Cortex of kidney (tissue), 1 donor: ENCODE results near the gene ATP2B3.

Experiments
- DNase-seq: peaks from one replicate; lab custom pipeline; 2025; lab: John Stamatoyannopoulos, UW

ATP2B3 gene

DNA sequence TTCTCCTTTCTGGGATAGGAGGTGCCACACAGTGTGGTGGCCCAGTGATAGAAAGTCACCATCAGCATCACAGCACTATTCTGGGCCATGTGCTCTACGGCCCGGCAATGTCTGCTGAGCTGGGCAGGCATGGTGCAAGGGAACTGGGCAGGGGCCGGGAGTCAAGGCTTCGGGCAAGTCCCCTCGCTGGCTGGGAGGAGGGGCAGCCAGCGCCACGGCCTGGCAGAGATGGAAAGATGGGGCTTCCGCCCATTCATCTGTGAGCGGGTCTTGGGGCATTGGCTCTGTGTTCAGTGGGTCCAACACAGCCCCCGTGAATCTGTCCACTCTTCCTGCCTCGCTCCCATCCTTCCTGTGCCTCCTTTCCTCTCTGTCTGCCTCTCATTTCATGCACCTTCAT, 7.1 kb upstream of the ATP2B3 start:
- DNase-seq = no peak

DNA sequence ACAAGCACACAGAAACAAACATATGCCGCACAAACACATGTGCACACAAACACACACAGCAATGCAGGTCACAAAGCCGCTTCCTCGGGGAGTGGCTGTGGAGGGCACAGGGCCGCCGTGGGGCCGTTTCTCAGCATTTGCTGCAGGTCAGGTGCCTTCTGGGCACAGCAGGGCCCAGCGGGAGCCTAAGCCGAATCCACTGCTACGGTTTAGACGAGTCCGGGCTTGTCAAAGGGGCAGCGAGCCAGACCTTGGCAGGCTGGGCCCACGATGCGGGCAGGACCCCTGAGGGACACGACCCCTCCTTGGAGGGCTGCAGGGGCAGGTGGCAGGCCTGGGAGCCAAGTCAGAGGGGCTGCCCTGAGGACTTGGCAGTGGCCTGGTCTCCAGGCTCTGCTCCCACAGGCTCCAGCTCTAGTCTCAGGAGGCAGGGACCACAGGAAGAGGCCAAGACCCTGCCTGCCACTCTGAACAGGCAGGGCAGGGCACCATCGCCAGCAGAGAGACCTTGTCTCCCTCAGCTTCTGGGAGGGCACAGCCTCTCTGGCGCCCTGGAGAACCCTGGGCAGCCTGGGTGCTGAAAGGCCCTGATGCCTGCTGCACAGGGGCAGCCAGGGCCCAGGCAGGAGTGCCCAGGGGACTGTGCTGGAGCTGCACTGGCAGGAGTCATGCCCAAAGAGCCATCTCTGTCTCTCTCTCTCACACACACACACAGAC, 5.5 kb upstream of the ATP2B3 start:
- DNase-seq = no peak

DNA sequence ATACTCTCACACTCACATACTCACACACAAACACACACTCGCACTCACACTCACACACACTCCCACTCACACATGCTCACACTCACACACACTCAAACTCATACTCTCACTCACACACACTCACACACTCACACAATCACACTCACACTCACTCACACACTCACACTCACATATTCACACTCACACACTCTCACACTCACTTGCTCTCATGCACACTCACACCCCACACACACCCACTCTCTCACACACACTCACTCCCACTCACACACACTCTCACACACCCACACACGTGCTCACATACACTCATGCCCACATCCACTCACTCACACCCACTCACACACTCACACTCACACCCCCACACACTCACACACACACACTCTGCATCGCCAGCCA, 4.9 kb upstream of the ATP2B3 start:
- DNase-seq = no peak

DNA sequence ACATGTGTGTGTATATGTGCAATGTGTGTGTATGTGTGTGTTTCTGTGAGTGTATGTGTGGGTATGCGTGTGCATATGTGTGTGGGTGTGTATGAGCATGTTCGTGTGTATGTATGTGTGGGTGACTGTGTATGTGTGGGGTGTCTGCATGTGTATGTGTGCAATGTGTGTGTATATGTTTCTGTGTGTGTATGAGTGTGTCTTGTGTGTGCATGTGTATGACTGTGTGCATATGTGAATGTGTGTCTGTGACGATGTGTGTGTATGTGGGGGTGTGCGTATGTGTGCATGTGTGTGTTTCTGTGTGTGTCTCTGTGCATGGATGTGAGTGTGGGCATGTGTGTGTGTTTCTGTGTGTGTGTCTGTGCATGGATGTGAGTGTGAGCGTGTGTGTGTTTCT, 4.2 kb upstream of the ATP2B3 start:
- DNase-seq = no peak

DNA sequence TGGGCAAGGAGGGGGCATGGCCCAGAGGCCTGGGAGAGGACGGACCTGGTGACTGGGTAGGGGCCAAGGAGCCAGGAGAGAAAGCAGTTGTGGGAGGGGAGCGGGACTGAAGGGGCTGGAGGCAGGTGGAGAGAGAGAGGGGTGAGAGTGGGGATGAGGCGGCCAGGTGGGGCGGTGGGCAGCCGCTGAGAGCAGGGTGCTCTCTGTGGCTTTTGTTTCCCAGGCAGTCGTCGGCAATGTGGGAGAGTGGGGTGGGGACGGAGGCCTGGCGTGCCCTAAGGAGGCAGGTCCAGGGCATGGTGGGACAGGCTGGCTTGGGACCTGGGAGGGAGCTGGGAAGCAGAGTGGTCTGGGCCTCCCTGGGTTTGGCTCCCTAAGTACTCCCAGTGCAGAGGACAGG, 3.2 kb upstream of the ATP2B3 start:
- DNase-seq = no peak

DNA sequence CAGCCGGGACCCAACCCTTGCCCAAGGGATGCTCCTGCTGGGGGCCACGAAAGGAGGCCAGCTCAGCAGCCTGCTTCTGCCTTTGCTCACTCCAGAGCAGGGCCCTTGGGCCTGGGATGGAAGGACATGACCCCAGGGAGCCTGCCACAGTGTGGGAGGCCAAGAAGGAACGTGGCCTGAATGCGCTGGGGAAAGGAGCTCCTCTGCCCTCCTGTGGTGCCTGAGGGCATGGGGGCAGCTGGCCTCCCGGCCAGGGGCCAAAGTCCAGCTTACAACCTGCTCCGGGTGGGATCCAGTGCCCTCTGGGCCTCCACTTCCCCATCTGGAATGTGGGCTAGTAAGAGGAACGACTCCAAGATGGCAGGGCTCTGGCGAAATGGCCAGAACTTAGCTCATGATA, 2.0 kb upstream of the ATP2B3 start:
- no peak for DNase-seq

DNA sequence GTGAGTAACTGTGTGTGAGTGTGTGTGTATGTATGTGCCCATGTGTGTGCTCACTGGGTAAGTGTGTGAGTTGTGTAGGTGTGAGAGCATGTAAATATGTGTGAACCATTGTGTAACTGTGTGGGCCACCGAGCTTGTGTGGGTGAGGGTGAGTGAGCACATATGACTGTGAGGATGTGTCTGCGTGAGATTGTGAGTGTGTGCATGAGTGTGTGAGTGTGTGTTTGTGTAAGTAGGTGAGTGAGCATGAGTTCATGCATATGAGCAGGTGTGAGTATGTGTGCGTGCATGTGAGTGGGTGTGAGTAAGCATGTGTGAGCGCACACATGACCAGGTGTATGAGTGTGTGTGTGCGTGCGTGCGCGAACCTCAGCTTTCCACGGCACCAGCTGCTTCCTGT, 1.4 kb upstream of the ATP2B3 start:
- DNase-seq = no peak

DNA sequence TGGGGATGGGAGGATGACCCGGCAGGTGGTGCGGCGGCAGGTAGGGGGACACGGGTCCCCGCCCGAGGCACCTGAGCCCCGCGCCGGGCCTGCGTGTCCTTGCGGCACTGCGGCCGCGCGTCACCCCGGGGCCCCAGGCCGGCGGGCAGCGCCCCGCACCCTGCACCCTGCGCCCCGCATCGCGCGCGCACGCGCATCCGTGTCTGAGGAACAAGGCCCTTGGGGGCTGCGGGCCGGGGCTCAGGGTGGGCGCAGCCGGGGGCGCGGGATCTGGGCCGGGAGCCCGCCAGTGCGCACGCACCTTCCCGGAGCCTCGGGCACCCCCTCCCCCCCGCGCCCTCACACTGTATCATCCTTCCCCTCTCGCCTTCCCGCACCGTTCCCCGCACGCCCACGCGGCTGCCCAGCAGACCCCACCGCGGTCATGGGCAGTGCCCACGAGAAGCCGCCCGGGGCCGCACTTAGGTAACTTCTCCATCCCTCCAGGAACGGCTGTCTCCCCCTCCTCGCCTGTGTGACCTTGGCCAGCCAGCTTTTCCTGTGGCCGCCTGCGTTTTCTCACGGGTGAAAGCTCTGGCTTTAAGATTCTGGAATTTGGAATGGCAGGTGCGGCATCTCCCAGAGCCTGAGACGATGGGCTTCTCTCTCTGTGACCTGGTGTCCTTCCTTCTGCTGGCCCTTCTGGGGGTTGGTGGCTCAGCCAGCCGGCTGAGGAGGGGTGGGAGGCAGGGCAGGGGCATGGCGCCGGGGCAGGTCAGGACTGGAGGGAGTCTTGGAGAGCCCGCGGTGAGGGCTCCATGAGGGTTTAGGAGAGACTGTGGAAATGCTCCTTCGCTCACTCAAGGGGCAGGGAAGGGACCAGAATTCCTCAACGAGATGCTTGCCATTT, 748 bp downstream of the ATP2B3 start:
- no peak for DNase-seq

DNA sequence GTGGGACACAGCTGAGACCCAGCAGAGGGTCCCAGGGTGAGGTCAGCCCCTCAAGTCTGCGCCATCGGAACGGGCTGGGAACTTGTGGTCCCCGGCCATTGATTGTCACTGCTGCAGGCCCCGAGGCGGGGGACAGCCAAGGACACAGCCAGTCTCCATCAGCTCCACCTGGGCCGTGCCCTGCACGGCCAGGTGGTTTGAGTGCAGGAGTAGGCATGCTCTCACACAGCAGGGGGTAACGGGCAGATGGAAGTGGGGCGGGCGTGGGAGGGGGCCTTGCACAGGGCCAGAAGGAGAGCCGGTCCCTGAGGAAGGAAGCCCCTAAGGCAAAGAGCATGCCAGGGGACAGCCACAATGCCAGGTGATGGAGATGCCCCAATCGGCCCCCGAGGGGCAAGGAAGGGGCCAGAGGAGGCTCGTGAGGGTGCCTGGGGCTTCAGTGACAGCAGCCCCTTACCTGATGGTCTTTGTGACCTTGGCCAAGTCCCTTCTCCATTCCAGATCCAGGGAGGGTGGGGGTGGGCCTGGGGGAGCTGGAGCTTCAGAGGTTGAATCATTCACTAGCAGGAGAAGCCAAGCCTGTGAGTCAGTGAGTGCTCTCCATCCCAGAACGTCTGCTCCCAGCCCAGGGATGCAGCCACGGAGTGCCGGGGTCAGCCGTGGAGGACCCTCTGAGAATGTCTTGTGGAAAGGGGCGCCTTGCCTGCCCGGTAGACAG, 2.3 kb downstream of the ATP2B3 start:
- no peak for DNase-seq

DNA sequence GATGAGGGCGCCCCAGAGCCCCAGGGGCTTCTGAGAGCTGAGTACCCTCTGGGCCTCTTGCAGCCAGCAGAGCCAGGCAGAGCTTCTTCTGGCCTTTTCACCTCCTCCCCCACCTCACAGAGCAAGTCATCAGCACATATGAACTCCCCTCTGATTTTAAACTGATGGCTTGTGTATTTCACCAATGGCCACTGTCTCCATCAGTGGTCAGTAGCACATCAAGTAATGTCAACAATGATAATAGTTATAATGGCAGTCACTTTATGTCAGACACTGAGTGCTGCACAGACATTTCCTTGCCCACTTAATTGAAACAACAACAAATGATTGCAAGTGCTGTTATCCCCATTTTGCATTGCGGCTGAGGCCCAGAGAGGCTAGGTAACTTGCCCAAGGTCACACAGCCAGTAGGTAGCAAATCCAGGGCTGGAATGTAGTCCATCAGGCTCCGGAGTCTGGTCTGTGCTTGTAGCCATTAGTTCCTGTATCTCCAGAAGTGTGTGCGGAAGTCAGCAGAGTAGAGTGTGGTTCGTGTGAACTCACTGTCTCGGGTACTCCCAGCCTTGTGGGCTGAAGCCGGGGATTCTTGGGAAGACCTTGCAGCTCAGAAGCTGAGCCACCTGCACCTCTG, 3.0 kb downstream of the ATP2B3 start:
- DNase-seq = no peak

DNA sequence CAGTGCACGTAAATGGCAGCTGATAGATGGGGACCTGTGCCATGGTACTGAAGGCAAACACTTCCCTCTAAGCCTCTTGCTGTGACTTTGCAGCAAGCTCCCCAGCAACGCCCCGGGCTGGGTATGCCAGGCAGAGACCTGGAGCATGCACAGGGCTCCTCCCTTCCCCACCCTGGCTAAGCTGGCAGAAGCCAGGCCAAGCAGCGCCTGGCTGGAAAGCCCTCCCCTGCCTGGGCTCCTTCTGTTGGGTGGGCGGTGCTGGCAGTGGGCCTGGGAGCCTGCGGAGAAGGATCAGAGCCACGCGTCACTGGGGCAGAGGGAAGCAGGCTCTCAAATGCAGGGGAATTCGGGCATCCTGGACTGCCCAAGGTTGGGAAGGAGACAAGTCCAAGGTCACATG, 3.6 kb downstream of the ATP2B3 start:
- DNase-seq = no peak

DNA sequence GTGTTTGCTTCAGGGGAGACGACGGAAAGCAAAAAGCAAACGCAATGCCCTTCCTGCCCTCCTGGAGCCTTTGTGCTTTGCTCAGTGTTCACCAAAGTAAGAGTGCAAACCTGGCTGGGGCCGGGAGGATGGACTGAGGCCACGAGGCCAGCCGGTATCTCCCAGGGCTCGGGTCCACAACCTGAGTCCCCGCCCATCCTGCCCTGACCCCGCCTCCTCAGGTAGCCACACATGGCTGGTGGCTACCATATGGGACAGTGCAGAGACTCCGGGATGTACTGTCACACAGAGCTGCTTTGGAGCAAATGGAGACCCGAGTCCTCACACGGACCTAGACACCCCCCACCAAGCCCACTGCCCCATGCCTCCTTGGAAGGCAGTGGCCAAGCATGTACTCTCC, 4.8 kb downstream of the ATP2B3 start:
- DNase-seq = no peak

DNA sequence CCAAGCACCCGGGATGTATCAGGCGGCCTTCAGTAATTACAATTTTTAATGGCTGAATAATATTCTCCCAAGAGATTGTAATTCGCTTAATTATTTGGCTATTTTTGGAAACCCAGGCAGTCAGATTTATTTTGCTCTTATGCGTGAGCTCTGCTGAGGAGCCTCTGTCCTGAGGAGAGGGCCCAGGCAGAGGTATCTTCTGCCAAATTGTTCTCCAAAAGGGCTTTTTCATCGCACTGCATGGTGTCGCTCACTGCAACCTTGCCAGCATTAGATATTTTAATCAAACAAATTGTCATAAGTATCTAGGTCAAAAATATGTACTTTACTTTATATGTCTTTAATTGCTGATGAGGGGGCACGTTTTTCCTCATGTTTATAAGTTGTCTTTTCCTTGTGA, 5.8 kb downstream of the ATP2B3 start:
- no peak for DNase-seq

DNA sequence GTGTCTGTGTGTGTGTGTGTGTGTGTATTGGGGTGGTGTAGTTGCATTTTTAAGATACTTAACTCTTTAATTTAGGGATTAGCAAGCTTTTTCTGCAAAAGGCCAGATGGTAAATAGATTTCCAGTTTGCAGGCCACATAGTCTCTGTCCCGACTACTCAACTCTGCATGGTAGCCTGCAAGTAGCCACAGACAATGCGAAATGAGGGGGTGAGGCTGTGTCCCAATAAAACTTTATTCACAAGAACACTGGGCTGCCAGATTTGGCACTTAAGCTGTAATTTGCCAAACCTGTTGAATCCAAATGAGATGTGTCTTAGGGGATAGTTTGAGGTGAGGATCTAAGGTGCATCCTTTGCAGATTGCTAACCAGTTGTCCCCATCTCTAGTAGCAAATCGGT, 6.8 kb downstream of the ATP2B3 start:
- no peak for DNase-seq

DNA sequence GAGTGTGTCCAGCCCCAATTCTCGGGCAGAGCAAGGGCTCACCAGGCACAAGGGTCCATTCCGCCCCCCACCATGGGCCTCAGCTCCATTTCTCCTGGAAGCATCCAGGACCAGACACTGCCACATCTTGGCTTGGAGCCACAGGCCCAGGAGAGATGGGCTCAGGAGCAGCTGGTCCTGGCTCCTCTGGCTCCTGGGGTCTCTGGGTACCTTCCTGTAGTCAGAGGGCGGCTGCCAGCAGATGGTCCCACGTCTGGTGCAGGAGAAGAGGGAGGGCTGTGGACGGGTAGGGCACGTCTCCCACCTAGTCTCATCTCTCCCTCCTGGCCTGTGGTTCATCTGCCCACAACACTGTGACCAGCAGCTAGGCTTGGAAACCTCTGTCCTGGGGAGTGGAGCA, 8.0 kb downstream of the ATP2B3 start:
- DNase-seq = no peak

DNA sequence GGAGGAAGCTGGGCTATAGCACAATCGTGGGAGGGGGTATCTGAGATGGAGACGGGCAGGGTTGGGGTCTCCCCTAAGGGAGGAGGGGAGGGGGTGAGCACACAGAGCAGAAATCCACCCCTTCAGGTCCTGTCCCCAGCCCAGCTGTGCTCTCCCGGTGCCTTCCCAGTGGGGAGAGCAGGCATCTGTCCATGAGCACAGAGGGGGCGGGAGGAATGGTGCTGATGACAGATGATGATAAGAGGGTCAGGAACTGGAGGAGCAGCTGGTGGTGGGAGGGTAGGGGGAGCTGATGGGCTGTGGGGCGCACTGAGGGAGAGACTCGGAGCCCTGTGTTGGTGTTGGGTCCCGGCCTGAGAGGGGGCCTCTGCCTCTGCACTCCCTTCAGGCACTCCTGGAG, 8.6 kb downstream of the ATP2B3 start:
- no peak for DNase-seq

DNA sequence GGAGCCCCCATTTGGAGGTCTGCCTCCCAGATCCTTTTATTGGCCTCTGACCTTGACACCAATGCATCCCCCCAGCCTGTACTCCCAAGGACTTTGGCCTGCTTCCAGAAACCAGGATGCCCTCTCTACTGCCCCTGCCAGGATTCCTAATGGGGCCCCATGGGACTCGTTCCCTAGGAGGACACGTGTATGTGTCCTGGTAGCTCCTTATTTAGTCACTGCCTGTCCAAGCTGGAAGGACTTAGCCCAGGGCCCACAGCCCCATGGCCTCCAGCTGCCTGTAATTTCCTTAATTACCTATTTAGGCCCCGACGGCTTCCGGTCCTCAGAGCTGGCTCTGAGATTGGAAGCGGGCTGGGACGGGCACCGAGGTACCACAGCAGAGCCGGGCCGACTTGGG, 9.4 kb downstream of the ATP2B3 start:
- no peak for DNase-seq

DNA sequence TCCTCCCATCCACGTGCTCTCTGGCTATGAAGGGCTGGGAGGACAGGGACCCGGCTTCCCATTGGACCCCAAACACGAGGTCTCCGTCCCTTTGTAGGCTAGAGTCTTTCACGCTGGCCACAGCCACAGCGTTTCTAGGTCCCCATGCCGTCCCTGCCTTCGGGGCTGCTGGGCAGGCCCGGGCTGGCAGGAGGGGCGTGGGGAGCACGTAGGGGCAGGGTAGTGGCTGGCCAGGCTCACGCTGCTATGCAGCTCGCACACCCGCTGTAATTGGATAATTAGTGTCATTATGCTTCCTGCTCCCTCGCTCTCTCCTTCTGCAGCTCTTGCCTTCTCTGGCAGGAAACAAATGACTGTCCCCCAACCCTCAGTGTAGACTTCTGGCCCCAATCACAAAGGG, 9.8 kb downstream of the ATP2B3 start:
- DNase-seq = no peak

DNA sequence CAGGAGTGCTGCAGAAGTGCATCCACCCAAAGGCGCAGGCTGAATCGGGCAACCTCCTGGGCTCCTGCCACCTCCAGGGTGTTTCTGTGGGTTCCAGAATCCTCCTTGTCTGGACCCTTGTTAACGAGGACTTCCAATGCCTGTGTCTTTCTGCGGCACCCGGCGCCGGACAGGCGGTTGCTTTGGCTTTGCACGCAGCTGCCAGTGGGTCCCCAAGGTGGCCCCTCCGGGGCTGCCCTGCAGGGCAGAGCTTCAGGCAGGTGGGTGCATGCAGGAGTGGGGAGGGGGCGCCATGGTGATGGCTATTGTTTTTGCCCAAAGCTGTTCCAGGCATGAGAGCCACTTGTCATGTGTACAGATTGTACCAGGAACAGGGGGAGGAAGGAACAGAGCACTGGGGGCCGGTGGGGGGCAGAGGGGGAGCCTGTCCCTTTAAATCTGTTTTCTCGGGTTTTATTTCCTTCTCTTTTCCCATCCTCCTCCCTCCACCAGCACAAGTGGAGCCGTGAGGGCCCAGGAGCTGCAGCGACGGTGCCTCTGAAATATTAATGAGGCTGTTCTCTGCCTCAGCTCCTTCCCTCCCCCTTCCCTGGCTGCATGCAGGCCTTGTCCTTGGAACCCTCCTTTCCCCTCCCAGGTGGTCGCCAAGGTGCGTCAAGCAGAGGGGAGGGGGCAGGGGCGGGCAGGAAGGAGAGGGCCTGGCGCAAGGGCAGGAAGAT, 13.1 kb downstream of the ATP2B3 start:
- DNase-seq = no peak

DNA sequence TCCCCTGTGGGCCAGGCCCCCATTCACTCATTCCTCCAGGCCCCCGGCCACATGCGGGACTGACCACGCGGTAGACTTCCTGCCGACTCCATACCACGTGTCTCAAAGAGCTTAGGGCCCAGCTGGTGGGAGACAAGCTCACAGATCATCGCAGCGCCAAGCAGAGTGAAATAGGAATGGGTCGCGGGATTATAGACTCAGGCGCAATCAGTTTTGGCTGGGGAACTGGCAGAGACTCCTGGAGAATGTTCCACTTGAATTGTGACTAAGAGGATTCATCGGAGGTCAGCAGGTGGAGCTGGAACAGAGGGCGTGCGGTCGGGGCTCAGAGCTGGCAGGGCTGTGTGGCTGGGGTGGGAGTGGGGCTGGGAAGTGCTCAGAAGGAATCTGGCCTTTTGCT, 15.6 kb downstream of the ATP2B3 start:
- no peak for DNase-seq

DNA sequence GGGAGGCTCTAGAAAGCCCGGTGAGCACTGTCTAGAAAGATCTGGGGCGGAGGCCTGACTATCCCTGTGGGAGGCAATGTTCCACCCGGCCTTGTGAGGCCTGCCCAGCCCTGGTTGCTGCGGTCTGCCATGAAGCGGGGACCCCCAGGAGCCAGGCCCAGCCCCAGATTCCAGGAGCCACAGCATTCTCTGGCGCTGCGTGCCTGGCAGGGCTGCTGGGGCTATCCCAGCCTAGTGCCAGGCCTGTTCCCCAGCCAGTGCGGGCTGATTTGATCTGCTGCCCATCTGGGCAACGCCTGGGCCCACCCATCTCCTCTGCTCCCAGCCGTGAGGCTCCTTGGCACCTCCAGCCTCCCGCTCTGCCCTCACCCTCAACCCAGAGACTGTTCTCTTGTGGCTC, 19.6 kb downstream of the ATP2B3 start:
- no peak for DNase-seq
